Skeletal muscle tissue (tissue), 4 donors: ENCODE results near the gene PLAAT2. TPM values are rescaled to one million over a fixed set of nuclear protein-coding genes. Genes with fewer than 3 reads are reported as not detected.
A peak's percentile ranks its signal among the peaks of the same experiment; 100 is the strongest.
"Not testable (repeated sequence)": the region's sequence is repeated elsewhere in the genome, so short reads cannot be mapped to it uniquely, and the experiment has no call there.

Source experiments
- H3K27ac ChIP-seq: one replicate; pipeline ENCODE4 v1.7.0; 2013; ENCODE audit warnings: mild to moderate bottlenecking, low read depth, low read length, inconsistent platforms
- H3K27me3 ChIP-seq, 3 donors: one replicate each; pipeline ENCODE4 v1.7.0; 2013; ENCODE audit warnings: low read length in 3 of 3; ENCODE audit not compliant: control insufficient read depth in 3 of 3, insufficient read depth in 3 of 3
- H3K36me3 ChIP-seq, 3 donors: one replicate each; pipeline ENCODE4 v1.7.0; 2013; ENCODE audit warnings: low read length in 3 of 3; ENCODE audit not compliant: control insufficient read depth in 3 of 3, insufficient read depth in 3 of 3
- H3K4me1 ChIP-seq, 3 donors: one replicate each; pipeline ENCODE4 v1.7.0; 2013; ENCODE audit warnings: low read length in 3 of 3, mild to moderate bottlenecking in 3 of 3; ENCODE audit not compliant: control insufficient read depth in 3 of 3, insufficient read depth in 3 of 3
- H3K4me3 ChIP-seq, 3 donors: one replicate each; pipeline ENCODE4 v1.7.0; 2013; ENCODE audit warnings: low read length in 3 of 3
- H3K9ac ChIP-seq, 3 donors: one replicate each; pipeline ENCODE4 v1.7.0; 2013; ENCODE audit warnings: low read length in 3 of 3, mild to moderate bottlenecking in 3 of 3, moderate library complexity in 2 of 3, low read depth in 1 of 3
- H3K9me3 ChIP-seq, 3 donors: one replicate each; pipeline ENCODE4 v1.7.0; 2013; ENCODE audit warnings: low read length in 3 of 3; ENCODE audit not compliant: control insufficient read depth in 3 of 3
- total RNA-seq: library from RNA; depleted of rRNA; stranded (reverse); fragments of >200 nt; gene quantifications from one replicate; pipeline ENCODE4 v1.2.3, GENCODE V29; 2014
- donor health status: Osteomylitis.

PLAAT2 gene
- total RNA-seq, 1 donor from 2014 or later = not detected

- Histone ChIP-seq H3K27me3 (no peaks in the 10 kb centered on the region), H3K9me3 (no peaks in the 10 kb centered on the region), H3K9ac (peak overlapping the region in 2 of 3 donors; percentile 32 to 45), H3K27ac (no peak overlapping the region), H3K4me3 (peak overlapping the region in 2 of 3 donors; percentile 48 to 58), H3K4me1 (peaks cover 6 to 7% (median 7%) of the 10 kb centered on the region in 3 donors), H3K36me3 (no peaks in the 10 kb centered on the region)
Observed at GRCh38 chr11:63551091-63551888, 11.9 kb downstream of the PLAAT2 start.

- H3K9me3 ChIP-seq, H3K9ac ChIP-seq, H3K27ac ChIP-seq, H3K4me1 ChIP-seq, H3K4me3 ChIP-seq, H3K27me3 ChIP-seq, H3K36me3 ChIP-seq: not testable (repeated sequence)
Observed at GRCh38 chr11:63550156-63550700, 13.0 kb downstream of the PLAAT2 start.

GRCh38 chr11:63549411-63549810 lies 13.8 kb downstream of the PLAAT2 start:
- Histone ChIP-seq H3K36me3 (peaks cover 0 to 12% (median 0%) of the 10 kb centered on the region in 3 donors), H3K4me1 (peaks cover 6 to 7% (median 7%) of the 10 kb centered on the region in 3 donors), H3K9me3 (no peaks in the 10 kb centered on the region), H3K27me3 (no peaks in the 10 kb centered on the region), H3K9ac (no peak overlapping the region), H3K4me3 (no peak overlapping the region), H3K27ac (no peak overlapping the region)

- Histone ChIP-seq H3K27ac (no peak overlapping the region), H3K9ac (no peak overlapping the region)
Observed at GRCh38 chr11:63548178-63548577, 15.0 kb downstream of the PLAAT2 start.

GRCh38 chr11:63547061-63547460 lies 16.1 kb downstream of the PLAAT2 start:
- Histone ChIP-seq H3K27me3 (no peaks in the 10 kb centered on the region), H3K27ac (no peak overlapping the region), H3K9me3 (no peaks in the 10 kb centered on the region), H3K9ac (no peak overlapping the region), H3K36me3 (peaks cover 0 to 12% (median 0%) of the 10 kb centered on the region in 3 donors), H3K4me1 (peaks cover 4 to 7% (median 5%) of the 10 kb centered on the region in 3 donors), H3K4me3 (no peak overlapping the region)

More at GRCh38 chr11:63548178-63548577, 15.0 kb downstream of the PLAAT2 start:
- Histone ChIP-seq H3K36me3 (peaks cover 0 to 12% (median 0%) of the 10 kb centered on the region in 3 donors), H3K27me3 (no peaks in the 10 kb centered on the region), H3K4me3 (no peak overlapping the region), H3K9me3 (no peaks in the 10 kb centered on the region), H3K4me1 (peaks cover 4 to 7% (median 6%) of the 10 kb centered on the region in 3 donors)

GRCh38 chr11:63543711-63544110 lies 19.5 kb downstream of the PLAAT2 start:
- H3K36me3 ChIP-seq = peaks cover 0 to 12% (median 0%) of the 10 kb centered on the region in 3 donors

GRCh38 chr11:63542506-63542905 lies 20.7 kb downstream of the PLAAT2 start:
- not testable (repeated sequence) for H3K27ac ChIP-seq, H3K9me3 ChIP-seq, H3K27me3 ChIP-seq, H3K4me3 ChIP-seq, H3K9ac ChIP-seq
- H3K4me1 ChIP-seq = peaks cover 10 to 14% (median 11%) of the 10 kb centered on the region in 3 donors
- peaks cover 0 to 12% (median 0%) of the 10 kb centered on the region in 3 donors for H3K36me3 ChIP-seq

More at GRCh38 chr11:63543711-63544110, 19.5 kb downstream of the PLAAT2 start:
- no peak overlapping the region for H3K27ac ChIP-seq
- H3K4me3 ChIP-seq = no peak overlapping the region
- no peak overlapping the region for H3K9ac ChIP-seq
- H3K4me1 ChIP-seq = peaks cover 0 to 2% (median 0%) of the 10 kb centered on the region in 3 donors
- H3K9me3 ChIP-seq = no peaks in the 10 kb centered on the region
- no peaks in the 10 kb centered on the region for H3K27me3 ChIP-seq

GRCh38 chr11:63537293-63538101 lies 25.7 kb downstream of the PLAAT2 start:
- H3K36me3 ChIP-seq = no peaks in the 10 kb centered on the region
- H3K27ac ChIP-seq = peak overlapping the region; percentile 88
- peak overlapping the region; percentile 69 to 81 (median 80) for H3K9ac ChIP-seq
- H3K9me3 ChIP-seq = no peaks in the 10 kb centered on the region
- peaks cover 18 to 28% (median 24%) of the 10 kb centered on the region in 3 donors for H3K4me1 ChIP-seq
- peak overlapping the region; percentile 71 to 82 (median 78) for H3K4me3 ChIP-seq
- no peaks in the 10 kb centered on the region for H3K27me3 ChIP-seq

- peak within 1 kb of the TSS; percentile 88 for H3K27ac ChIP-seq
- no peaks in the 10 kb centered on the region for H3K27me3 ChIP-seq
- no peaks in the 10 kb centered on the region for H3K36me3 ChIP-seq
- H3K9me3 ChIP-seq = no peaks in the 10 kb centered on the region
- H3K4me1 ChIP-seq = peaks cover 18 to 28% (median 24%) of the 10 kb centered on the region in 3 donors
- H3K9ac ChIP-seq = peak within 1 kb of the TSS; percentile 69 to 81 (median 80)
- H3K4me3 ChIP-seq = peak within 1 kb of the TSS; percentile 71 to 82 (median 78)
Observed at GRCh38 chr11:63536669-63537292, 26.4 kb downstream of the PLAAT2 start, which contains the start of gene PLAAT4. Gene PLAAT4, plus strand, starts transcription at chr11:63536808. Its CDS starts 61 bp downstream, at chr11:63536869.
